Gastrocnemius medialis (tissue), 4 donors: ENCODE measurements around the gene DOCK10.

Experiments used
- POLR2A ChIP-seq, 2 donors: fragments of 450-650 bp; IDR thresholded peaks; one replicate each; pipeline ENCODE4 v1.6.1; 2017; ENCODE audit warnings: antibody characterized with exemption in 2 of 2, mild to moderate bottlenecking in 2 of 2, moderate library complexity in 2 of 2
- TF ChIP-seq, protein P1 (sequence below), 5 experiments: fragments of 450-650 bp in 3 of 5; fragments of 200-600 bp in 2 of 5; sonication (generic) in 2 of 5; IDR thresholded peaks in 4 of 5; conservative IDR thresholded peaks in 1 of 5; 1 replicate in 4 of 5; 2 replicates in 1 of 5; pipeline ENCODE4 v1.5.1; 2016 to 2019; ENCODE audit warnings: antibody characterized with exemption in 5 of 5, mild to moderate bottlenecking in 3 of 5, moderate library complexity in 3 of 5

DNA sequence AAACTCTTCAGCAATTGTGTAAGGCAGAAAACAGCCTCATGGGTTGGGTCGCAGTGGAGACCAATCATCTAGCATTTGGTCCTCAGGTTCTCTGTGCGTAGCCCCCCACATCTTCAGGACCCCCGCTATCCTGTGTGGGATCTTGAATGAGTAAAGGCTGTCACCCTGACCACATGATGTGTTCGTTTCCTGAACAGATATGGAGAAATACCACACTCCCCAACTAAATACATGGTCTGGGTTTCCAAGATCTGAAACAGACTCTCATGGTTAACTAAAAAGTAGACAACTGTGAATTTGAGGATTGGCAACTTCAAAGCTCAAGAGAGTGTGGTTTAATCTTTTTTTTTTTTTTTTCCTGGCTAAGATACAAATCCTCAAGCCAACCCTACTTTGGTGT lies 23.2 kb downstream of the DOCK10 start:
- TF ChIP-seq, protein P1, sequence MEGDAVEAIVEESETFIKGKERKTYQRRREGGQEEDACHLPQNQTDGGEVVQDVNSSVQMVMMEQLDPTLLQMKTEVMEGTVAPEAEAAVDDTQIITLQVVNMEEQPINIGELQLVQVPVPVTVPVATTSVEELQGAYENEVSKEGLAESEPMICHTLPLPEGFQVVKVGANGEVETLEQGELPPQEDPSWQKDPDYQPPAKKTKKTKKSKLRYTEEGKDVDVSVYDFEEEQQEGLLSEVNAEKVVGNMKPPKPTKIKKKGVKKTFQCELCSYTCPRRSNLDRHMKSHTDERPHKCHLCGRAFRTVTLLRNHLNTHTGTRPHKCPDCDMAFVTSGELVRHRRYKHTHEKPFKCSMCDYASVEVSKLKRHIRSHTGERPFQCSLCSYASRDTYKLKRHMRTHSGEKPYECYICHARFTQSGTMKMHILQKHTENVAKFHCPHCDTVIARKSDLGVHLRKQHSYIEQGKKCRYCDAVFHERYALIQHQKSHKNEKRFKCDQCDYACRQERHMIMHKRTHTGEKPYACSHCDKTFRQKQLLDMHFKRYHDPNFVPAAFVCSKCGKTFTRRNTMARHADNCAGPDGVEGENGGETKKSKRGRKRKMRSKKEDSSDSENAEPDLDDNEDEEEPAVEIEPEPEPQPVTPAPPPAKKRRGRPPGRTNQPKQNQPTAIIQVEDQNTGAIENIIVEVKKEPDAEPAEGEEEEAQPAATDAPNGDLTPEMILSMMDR (IDR thresholded peaks at IDR 0.05 in 4 of 5, conservative IDR thresholded peaks at IDR 0.05 in 1 of 5) = no peak
- no peak for TF ChIP-seq POLR2A (IDR thresholded peaks at IDR 0.05)
